ENCODE results near the gene HIPK2.

HIPK2 gene

DNA sequence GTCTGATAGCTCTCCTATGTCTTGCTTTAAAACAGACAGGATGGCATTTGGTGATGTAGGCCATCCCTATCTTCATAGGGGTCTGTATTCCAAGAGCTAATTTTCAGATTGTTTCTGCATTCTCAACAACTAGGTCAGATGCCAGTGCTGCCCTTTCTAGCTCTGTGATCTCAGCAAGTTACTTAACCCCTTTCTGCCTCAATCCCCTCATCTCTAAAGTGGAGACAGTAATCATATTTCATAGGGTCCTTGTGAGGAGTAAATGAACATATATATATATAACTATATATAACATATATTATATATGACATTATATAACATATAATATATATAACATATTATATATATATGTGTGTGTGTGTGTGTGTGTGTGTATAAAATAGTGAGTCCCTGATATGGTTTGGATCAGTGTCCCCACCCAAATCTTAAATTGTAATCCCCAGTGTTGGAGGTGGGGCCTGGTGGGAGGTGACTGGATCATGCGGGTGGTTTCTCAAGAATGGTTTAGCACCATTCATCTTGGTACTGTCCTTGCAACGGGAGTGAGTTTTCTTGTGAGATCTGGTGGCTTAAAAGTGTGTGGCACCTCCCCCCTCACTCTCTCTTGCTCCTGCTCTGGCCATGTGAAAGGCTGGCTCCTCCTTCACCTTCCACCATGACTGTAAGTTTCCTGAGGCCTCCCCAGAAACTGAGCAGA lies 45.2 kb downstream of the HIPK2 start:
- TF ChIP-seq CTCF (conservative IDR thresholded peaks at IDR 0.05; ENCODE audit: low read depth, low read length), result no peak
- H3K27ac ChIP-seq, result no peak overlapping the region
- H3K27me3 ChIP-seq (ENCODE audit: insufficient read depth, low read depth), result no peaks in the 10 kb centered on the region
- H3K4me2 ChIP-seq, result no peak overlapping the region
- no peak overlapping the region for H2AFZ ChIP-seq (ENCODE audit: low read depth)
- no peaks in the 10 kb centered on the region for H3K36me3 ChIP-seq (ENCODE audit: insufficient read depth)
- no peaks in the 10 kb centered on the region for H3K4me1 ChIP-seq (ENCODE audit: low read depth, poor library complexity, severe bottlenecking)
- no peaks in the 10 kb centered on the region for H4K20me1 ChIP-seq (ENCODE audit: insufficient read depth)
- peaks cover 34% of the 10 kb centered on the region for H3K79me2 ChIP-seq (ENCODE audit: insufficient read depth, low read depth)
- H3K9ac ChIP-seq, result no peak overlapping the region
- H3K4me3 ChIP-seq (IDR thresholded peaks at IDR 0.05; ENCODE audit: insufficient read depth, low read depth, low read length), result no peak overlapping the region

DNA sequence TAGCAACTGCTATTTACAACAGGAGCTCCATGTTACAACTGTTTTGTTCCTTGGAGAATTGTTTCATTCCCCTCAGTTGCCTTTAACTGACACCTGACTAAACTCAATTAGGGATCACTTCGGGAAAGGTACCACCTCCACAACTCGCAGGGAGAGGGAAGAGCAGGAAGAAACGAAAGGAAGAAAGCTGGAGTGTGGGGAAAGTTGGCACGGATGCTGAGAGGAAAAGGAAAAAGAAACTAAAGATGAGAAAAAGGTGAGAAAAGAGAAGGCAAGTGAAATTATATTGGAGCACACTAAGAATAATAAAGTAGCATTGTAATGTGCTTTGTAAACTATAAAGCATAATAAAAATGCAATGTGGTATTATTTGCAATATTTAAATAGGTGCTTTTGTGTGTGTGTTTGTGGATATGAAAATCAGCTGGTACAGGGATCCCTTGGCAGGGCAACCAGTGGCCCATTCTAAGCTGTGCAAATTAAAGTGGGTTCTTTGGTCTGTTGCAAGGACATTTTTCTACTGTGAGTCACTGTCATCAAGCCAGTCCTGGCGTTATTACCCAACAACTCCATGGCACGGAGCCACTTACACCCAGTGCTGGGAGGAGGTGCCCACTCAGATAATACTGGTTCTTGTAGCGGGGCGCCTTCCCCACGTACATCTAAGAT lies 45.9 kb downstream of the HIPK2 start:
- TF ChIP-seq CTCF (conservative IDR thresholded peaks at IDR 0.05; ENCODE audit: low read depth, low read length), result no peak
- H2AFZ ChIP-seq (ENCODE audit: low read depth), result no peak overlapping the region
- H3K27ac ChIP-seq, result no peak overlapping the region
- no peak overlapping the region for H3K4me2 ChIP-seq
- no peaks in the 10 kb centered on the region for H3K27me3 ChIP-seq (ENCODE audit: insufficient read depth, low read depth)
- no peaks in the 10 kb centered on the region for H3K4me1 ChIP-seq (ENCODE audit: low read depth, poor library complexity, severe bottlenecking)
- no peaks in the 10 kb centered on the region for H4K20me1 ChIP-seq (ENCODE audit: insufficient read depth)
- no peaks in the 10 kb centered on the region for H3K36me3 ChIP-seq (ENCODE audit: insufficient read depth)
- no peak overlapping the region for H3K4me3 ChIP-seq (IDR thresholded peaks at IDR 0.05; ENCODE audit: insufficient read depth, low read depth, low read length)
- no peak overlapping the region for H3K9ac ChIP-seq
- peaks cover 34% of the 10 kb centered on the region for H3K79me2 ChIP-seq (ENCODE audit: insufficient read depth, low read depth)

DNA sequence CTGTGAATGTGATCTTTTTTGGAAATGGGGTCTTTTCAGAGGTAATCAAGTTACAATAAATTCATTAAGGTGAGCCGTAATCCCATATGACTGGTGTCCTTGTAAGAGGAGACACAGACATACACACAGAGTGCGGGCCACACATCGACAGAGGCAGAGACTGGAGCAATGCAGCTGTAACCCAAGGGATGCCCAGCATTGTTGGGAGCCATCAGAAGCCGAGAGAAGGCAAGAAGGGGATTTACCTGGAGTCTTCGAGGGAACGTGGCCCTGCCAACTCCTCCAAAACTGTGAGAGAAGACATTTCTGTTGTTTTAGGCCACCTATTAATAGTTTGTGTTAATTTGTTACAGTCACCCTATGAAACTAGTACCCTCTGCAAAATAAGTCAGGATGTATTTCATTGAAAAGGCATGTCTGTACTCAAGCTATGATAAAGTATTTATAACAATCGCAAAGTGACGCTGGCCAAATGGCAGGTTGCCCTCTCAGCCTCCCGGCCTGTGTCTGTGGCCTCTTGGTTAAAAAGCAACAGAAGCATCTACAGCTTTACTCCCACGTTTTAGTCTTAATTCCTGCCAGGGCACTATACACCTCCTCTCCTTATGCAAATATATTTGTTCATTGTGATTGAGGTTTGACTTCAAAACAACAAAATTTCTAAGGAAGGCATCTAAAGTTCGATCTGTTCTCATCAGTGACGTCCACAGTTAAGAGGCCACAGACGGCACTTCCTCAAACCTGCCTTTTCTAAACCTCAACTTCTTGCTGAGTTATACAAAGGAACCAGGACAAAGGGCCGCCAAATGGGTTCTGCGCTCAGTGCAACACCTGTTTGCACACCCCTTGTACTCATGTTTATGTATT lies 46.8 kb downstream of the HIPK2 start:
- Histone ChIP-seq H3K27me3 (ENCODE audit: insufficient read depth, low read depth) (no peaks in the 10 kb centered on the region), H3K4me1 (ENCODE audit: low read depth, poor library complexity, severe bottlenecking) (peaks cover 7% of the 10 kb centered on the region), H3K4me2 (no peak overlapping the region), H3K9ac (no peak overlapping the region), H3K79me2 (ENCODE audit: insufficient read depth, low read depth) (peaks cover 28% of the 10 kb centered on the region), H3K36me3 (ENCODE audit: insufficient read depth) (no peaks in the 10 kb centered on the region), H3K4me3 (IDR thresholded peaks at IDR 0.05; ENCODE audit: insufficient read depth, low read depth, low read length) (no peak overlapping the region), H4K20me1 (ENCODE audit: insufficient read depth) (no peaks in the 10 kb centered on the region), H2AFZ (ENCODE audit: low read depth) (no peak overlapping the region), H3K27ac (no peak overlapping the region)
- no peak for TF ChIP-seq CTCF (conservative IDR thresholded peaks at IDR 0.05; ENCODE audit: low read depth, low read length)

- no peaks in the 10 kb centered on the region for H3K36me3 ChIP-seq (ENCODE audit: insufficient read depth)
- no peak for TF ChIP-seq CTCF (conservative IDR thresholded peaks at IDR 0.05; ENCODE audit: low read depth, low read length)
- no peaks in the 10 kb centered on the region for H3K27me3 ChIP-seq (ENCODE audit: insufficient read depth, low read depth)
- H3K4me1 ChIP-seq (ENCODE audit: low read depth, poor library complexity, severe bottlenecking), result peaks cover 20% of the 10 kb centered on the region
- no peak overlapping the region for H3K9ac ChIP-seq
- peaks cover 25% of the 10 kb centered on the region; the same call in 1 of the 2 replicates for H3K79me2 ChIP-seq (ENCODE audit: insufficient read depth, low read depth)
- no peak overlapping the region for H3K4me3 ChIP-seq (IDR thresholded peaks at IDR 0.05; ENCODE audit: insufficient read depth, low read depth, low read length)
- H4K20me1 ChIP-seq (ENCODE audit: insufficient read depth), result no peaks in the 10 kb centered on the region
- no peak overlapping the region for H3K27ac ChIP-seq
- no peak overlapping the region for H2AFZ ChIP-seq (ENCODE audit: low read depth)
- H3K4me2 ChIP-seq, result no peak overlapping the region
These were observed 49.6 kb downstream of the HIPK2 start for GRCh38 chr7:139728203-139728602.

Measured in KMS-11 (cell line).